RWPE1 (cell line): ENCODE measurements around the gene PMM1.
"Not testable (repeated sequence)": the region's sequence is repeated elsewhere in the genome, so short reads cannot be mapped to it uniquely, and the experiment has no call there.

ENCODE experiments used
- CTCF ChIA-PET: fragments of 350-600 bp; sonication (Branson Sonifier 250); formaldehyde crosslinking; extraction: SDS; loops from one replicate; lab custom pipeline; 2021; lab: Yijun Ruan, JAX
- POLR2A ChIA-PET: fragments of 400-600 bp; formaldehyde crosslinking; extraction: SDS; loops from one replicate; lab custom pipeline; 2020; ENCODE audit warnings: antibody characterized with exemption; ENCODE audit not compliant: low non-redundant PET; lab: Yijun Ruan, JAX
- DNase-seq: peaks from one replicate; pipeline ENCODE4 v3.0.0; 2012; ENCODE audit warnings: low spot score
- H3K27ac ChIP-seq: fragments of 450-650 bp; 2 replicates; pipeline ENCODE4 v1.5.1; 2017
- TF ChIP-seq, protein P1 (sequence below): fragments of 450-650 bp; conservative IDR thresholded peaks from 2 replicates; pipeline ENCODE4 v1.5.1; 2017; ENCODE audit warnings: low read depth, mild to moderate bottlenecking

PMM1 gene

DNA sequence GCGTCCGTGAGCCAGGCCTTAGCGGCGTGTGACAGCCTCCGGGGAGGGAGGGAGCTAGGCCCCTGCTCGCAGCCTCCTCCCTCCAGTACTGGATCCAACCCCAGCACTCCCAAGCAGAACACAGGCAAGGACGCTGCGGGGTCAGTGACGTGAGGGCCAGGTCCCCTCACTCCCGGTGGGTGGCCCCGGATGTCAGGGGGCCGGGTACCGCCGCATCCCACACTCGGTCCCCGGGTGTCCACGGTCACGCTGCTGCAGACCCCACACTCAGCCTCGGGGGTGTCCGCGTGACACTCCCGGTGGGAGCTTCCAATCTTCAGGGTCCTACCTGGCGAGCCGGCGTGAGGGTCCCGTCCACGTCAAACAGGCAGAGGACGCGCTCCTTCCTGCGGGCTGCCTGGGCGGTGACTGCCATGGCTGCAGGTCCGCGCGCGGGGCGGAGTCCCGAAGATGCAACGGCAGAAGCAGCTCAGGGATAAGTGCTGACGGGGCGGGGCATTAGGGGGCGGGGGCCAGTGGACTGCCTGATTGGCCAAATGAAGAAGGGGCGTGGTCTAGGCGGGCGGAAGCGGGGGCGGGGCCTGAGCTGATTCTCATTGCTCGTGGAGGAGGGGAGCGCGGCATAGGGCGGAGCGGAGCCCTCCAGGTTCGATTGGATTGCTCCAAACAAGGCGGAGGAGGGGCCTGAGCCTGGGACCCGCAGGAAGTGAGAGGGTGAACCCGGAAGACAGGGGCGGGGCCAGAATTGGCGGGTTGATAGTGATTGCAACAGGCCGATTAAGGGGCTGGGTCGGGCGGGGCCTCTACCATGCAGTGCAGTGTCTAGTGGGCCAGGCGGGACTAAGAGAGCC is at the start of gene PMM1:
Gene PMM1 (minus strand): TSS at position 450 of the 851 bp plus-strand sequence. CDS start 35 bp downstream, at position 415.
- POLR2A ChIA-PET: interaction anchor here (0.5 to 0.8 kb wide), 2 partner anchors 23 to 46 kb away, joined by 3 to 4 read pairs; no protein-coding TSS in a partner anchor
- TF ChIP-seq, protein P1, sequence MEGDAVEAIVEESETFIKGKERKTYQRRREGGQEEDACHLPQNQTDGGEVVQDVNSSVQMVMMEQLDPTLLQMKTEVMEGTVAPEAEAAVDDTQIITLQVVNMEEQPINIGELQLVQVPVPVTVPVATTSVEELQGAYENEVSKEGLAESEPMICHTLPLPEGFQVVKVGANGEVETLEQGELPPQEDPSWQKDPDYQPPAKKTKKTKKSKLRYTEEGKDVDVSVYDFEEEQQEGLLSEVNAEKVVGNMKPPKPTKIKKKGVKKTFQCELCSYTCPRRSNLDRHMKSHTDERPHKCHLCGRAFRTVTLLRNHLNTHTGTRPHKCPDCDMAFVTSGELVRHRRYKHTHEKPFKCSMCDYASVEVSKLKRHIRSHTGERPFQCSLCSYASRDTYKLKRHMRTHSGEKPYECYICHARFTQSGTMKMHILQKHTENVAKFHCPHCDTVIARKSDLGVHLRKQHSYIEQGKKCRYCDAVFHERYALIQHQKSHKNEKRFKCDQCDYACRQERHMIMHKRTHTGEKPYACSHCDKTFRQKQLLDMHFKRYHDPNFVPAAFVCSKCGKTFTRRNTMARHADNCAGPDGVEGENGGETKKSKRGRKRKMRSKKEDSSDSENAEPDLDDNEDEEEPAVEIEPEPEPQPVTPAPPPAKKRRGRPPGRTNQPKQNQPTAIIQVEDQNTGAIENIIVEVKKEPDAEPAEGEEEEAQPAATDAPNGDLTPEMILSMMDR: no peak
- peak within 1 kb of the TSS; percentile 79 for H3K27ac ChIP-seq
- CTCF ChIA-PET: interaction anchor here (0.6 kb wide), 1 partner anchor 18 kb away, joined by 6 read pairs; no protein-coding TSS in a partner anchor
- DNase-seq: peak; percentile 99

DNA sequence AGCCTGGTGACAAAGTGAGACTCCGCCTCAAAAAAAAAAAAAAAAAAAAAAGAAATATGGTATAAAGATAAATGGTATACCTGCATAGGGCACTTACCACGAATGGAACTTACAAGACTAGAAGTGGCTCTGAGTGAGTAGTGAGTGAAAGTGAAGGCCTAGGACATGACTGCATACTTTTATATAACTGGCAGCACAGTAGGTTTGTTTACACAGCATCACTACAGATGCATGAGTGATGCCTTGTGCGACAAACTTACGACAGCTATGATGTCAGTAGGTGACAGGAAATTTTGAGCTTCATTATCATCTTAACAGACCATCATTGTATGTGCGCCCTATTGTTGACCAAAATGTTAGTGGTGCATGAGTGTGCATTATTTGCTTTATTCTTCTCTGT is 49.1 kb upstream of the PMM1 start:
- ChIA-PET CTCF (no interaction called here), POLR2A (no interaction called here)
- TF ChIP-seq, protein P1: no peak
- DNase-seq: no peak
- no peak overlapping the region for H3K27ac ChIP-seq

DNA sequence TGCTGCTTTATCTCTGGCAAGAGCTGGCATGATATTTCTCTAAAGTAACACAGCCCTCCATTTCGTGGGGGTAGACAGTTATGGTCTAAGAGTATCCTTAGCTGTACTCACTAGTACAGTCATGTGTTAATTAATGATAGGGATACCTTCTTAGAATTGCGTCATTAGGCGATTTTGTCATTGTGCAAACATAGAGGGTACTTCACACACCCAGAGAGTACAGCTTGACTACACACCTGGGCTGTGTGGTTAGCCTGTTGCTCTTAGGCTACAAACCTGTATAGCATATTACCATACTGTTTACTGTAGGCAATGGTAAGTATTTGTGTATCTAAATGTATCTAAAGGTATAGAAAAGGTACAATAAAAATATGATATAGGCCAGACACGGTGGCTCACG is 48.5 kb upstream of the PMM1 start:
- POLR2A ChIA-PET: no interaction called here
- TF ChIP-seq, protein P1: no peak

DNA sequence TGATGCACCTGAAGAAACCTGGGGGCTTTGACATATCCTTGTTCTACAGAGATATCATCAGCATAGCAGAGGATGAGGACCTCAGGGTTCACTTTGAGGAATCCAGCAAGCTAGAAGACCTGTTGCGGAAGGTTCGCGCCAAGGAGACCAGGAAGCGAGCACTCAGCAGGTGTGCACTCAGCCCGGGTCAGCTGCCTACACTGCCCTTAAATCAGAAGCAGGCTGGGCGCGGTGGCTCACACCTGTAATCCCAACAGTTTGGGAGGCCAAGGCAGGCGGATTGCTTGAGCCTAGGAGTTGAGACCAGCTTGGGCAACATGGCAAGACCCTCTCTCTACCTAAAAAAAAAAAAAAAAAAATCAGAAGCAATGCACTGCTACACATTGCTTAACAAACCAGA is 48.0 kb upstream of the PMM1 start:
- CTCF ChIA-PET: interaction anchor here (0.6 to 0.7 kb wide), 3 partner anchors 49 to 1413 kb away, joined by 3 to 5 read pairs (median 4); no protein-coding TSS in a partner anchor

More for the DNA sequence above, 48.5 kb upstream of the PMM1 start:
- CTCF ChIA-PET: no interaction called here
- no peak for DNase-seq
- H3K27ac ChIP-seq: no peak overlapping the region

DNA sequence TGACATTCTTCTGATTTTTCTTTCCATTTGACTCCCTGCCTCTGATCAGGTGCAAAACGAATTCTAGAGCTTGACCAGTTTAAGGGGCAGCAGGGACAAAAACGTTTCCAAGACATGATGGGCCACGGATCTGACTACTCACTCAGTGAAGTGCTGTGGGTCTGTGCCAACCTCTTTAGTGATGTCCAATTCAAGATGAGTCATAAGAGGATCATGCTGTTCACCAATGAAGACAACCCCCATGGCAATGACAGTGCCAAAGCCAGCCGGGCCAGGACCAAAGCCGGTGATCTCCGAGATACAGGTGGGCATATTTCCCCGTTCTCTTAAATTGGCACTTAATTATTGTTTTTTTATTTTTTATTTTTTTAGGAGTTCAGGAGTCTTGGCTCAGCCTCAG is 46.8 kb upstream of the PMM1 start:
- peak overlapping the region; percentile 43; the same call in 1 of the 2 replicates for H3K27ac ChIP-seq
- POLR2A ChIA-PET: no interaction called here

More for the DNA sequence above, 48.0 kb upstream of the PMM1 start:
- POLR2A ChIA-PET, H3K27ac ChIP-seq, DNase-seq: not testable (repeated sequence)

DNA sequence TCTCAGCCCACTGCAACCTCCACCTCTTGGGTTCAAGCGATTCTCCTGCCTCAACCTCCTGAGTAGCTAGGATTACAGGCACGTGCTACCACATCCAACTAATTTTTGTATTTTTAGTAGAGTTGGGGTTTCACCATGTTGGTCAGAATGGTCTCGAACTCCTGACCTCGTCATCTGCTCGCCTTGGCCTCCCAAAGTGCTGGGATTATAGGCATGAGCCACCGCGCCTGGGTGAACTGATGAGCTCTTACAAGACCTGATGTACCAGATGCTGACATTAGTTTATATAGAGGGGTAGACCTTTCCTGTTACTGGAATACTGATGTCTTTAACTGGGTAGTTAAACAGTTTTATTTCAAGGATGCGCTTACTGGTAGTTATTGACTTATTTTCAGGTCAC is 45.0 kb upstream of the PMM1 start:
- DNase-seq, POLR2A ChIA-PET, CTCF ChIA-PET: not testable (repeated sequence)
- peak overlapping the region; percentile 28; the same call in 1 of the 2 replicates for H3K27ac ChIP-seq

More for the DNA sequence above, 46.8 kb upstream of the PMM1 start:
- TF ChIP-seq, protein P1: no peak
- CTCF ChIA-PET: no interaction called here
- no peak for DNase-seq

DNA sequence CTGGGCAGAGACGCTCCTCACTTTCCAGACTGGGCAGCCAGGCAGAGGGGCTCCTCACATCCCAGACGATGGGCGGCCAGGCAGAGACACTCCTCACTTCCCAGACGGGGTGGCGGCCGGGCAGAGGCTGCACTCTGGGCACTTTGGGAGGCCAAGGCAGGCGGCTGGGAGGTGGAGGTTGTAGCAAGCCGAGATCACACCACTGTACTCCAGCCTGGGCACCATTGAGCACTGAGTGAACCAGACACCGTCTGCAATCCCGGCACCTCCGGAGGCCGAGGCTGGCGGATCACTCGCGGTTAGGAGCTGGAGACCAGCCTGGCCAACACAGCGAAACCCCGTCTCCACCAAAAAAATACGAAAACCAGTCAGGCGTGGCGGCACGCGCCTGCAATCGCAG is 42.0 kb upstream of the PMM1 start:
- CTCF ChIA-PET: interaction anchor here (0.7 kb wide), 1 partner anchor 33 kb away, joined by 4 read pairs; no protein-coding TSS in a partner anchor
- DNase-seq, POLR2A ChIA-PET: not testable (repeated sequence)
- H3K27ac ChIP-seq: peak overlapping the region; percentile 36

DNA sequence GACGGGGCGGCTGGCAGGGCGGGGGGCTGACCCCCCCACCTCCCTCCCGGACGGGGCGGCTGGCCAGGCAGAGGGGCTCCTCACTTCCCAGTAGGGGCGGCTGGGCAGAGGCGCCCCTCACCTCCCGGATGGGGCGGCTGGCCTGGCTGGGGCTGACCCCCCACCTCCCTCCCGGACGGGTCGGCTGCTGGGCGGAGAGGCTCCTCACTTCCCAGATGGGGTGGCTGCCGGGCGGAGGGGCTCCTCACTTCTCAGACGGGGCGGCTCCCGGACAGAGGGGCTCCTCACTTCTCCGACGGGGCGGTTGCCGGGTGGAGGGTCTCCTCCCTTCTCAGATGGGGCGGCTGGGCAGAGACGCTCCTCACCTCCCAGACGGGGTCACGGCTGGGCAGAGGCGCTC is 41.5 kb upstream of the PMM1 start:
- CTCF ChIA-PET, DNase-seq, POLR2A ChIA-PET, H3K27ac ChIP-seq: not testable (repeated sequence)
